Measurements from ENCODE around the gene TRDN.
"Not testable (repeated sequence)": the region's sequence is repeated elsewhere in the genome, so short reads cannot be mapped to it uniquely, and the experiment has no call there.

TRDN gene

GRCh38 chr6:123417535-123417934 is 219.2 kb downstream of the TRDN start:
- DNase-seq (ENCODE audit: low spot score) = no peak

GRCh38 chr6:123415844-123416468 is 220.8 kb downstream of the TRDN start:
- DNase-seq (ENCODE audit: low spot score) = peak; percentile 72

- no peak for DNase-seq (ENCODE audit: low spot score)
These were observed 231.8 kb downstream of the TRDN start for GRCh38 chr6:123404975-123405374.

- peak; percentile 20 for DNase-seq (ENCODE audit: low spot score)
These were observed 234.7 kb downstream of the TRDN start for GRCh38 chr6:123402052-123402451.

GRCh38 chr6:123398072-123398471 is 238.7 kb downstream of the TRDN start:
- no peak for DNase-seq (ENCODE audit: low spot score)

GRCh38 chr6:123393331-123393730 is 243.4 kb downstream of the TRDN start:
- peak; percentile 44 for DNase-seq (ENCODE audit: low spot score)

- DNase-seq (ENCODE audit: low spot score) = no peak
These were observed 253.0 kb downstream of the TRDN start for GRCh38 chr6:123383718-123384117.

GRCh38 chr6:123380257-123380656 is 256.5 kb downstream of the TRDN start:
- DNase-seq (ENCODE audit: low spot score) = peak; percentile 64

GRCh38 chr6:123372737-123373136 is 264.0 kb downstream of the TRDN start:
- DNase-seq (ENCODE audit: low spot score) = no peak

- no peak for DNase-seq (ENCODE audit: low spot score)
These were observed 272.8 kb downstream of the TRDN start for GRCh38 chr6:123363912-123364311.

- DNase-seq (ENCODE audit: low spot score) = no peak
These were observed 276.4 kb downstream of the TRDN start for GRCh38 chr6:123360359-123360758.

- DNase-seq (ENCODE audit: low spot score) = no peak
These were observed 284.0 kb downstream of the TRDN start for GRCh38 chr6:123352705-123353104.

GRCh38 chr6:123352279-123352678 is 284.5 kb downstream of the TRDN start:
- DNase-seq (ENCODE audit: low spot score) = no peak

- no peak for DNase-seq (ENCODE audit: low spot score)
These were observed 292.9 kb downstream of the TRDN start for GRCh38 chr6:123343836-123344235.

- peak; percentile 62 for DNase-seq (ENCODE audit: low spot score)
These were observed 298.4 kb downstream of the TRDN start for GRCh38 chr6:123338394-123338793.

- DNase-seq (ENCODE audit: low spot score) = no peak
These were observed 303.6 kb downstream of the TRDN start for GRCh38 chr6:123333000-123333756.

- DNase-seq (ENCODE audit: low spot score) = no peak
These were observed 304.7 kb downstream of the TRDN start for GRCh38 chr6:123332070-123332469.

- DNase-seq (ENCODE audit: low spot score) = no peak
These were observed 307.4 kb downstream of the TRDN start for GRCh38 chr6:123329337-123329736.

- DNase-seq (ENCODE audit: low spot score) = no peak
These were observed 313.1 kb downstream of the TRDN start for GRCh38 chr6:123323452-123324329.

GRCh38 chr6:123321020-123321419 is 315.7 kb downstream of the TRDN start:
- no peak for DNase-seq (ENCODE audit: low spot score)

GRCh38 chr6:123316733-123317323 is 319.9 kb downstream of the TRDN start:
- DNase-seq (ENCODE audit: low spot score) = peak; percentile 21

GRCh38 chr6:123314459-123314858 is 322.3 kb downstream of the TRDN start:
- DNase-seq (ENCODE audit: low spot score) = not testable (repeated sequence)

All from SK-N-DZ (cell line).